H4 (cell line): Measurements from ENCODE around the gene VPS29. TPM values are rescaled to one million over a fixed set of nuclear protein-coding genes. Genes with fewer than 3 reads are reported as not detected.
A peak's percentile ranks its signal among the peaks of the same experiment; 100 is the strongest.

Experiments used
- DNase-seq: peaks from one replicate; pipeline ENCODE4 v3.0.0-alpha.2; 2015; ENCODE audit warnings: low spot score
- total RNA-seq: library from RNA; depleted of rRNA; stranded (reverse); fragments of >200 nt; shearing (Covaris generic); gene quantifications from 2 replicates; pipeline ENCODE4 v1.2.3, GENCODE V29; 2014; rRNA removed

The VPS29 gene
- 63.3 and 92.9 TPM in 2 replicates for total RNA-seq

- DNase-seq = peak; percentile 97
Measured at GRCh38 chr12:110501752-110502738, at the start of gene VPS29, which contains the start of gene RAD9B. TSS of gene VPS29 (minus strand) at chr12:110502111. CDS start at chr12:110502051, 60 bp downstream. TSS of gene RAD9B (plus strand) at chr12:110502331. CDS start at chr12:110502338, 7 bp downstream.

GRCh38 chr12:110550981-110551380 is 49.1 kb upstream of the VPS29 start:
- no peak for DNase-seq

- DNase-seq = no peak
Measured at GRCh38 chr12:110549716-110550115, 47.8 kb upstream of the VPS29 start.

GRCh38 chr12:110548678-110549077 is 46.8 kb upstream of the VPS29 start:
- no peak for DNase-seq

GRCh38 chr12:110547090-110547489 is 45.2 kb upstream of the VPS29 start:
- no peak for DNase-seq

GRCh38 chr12:110546339-110546738 is 44.4 kb upstream of the VPS29 start:
- peak; percentile 82 for DNase-seq

- no peak for DNase-seq
Measured at GRCh38 chr12:110545812-110546211, 43.9 kb upstream of the VPS29 start.

GRCh38 chr12:110545259-110545658 is 43.3 kb upstream of the VPS29 start:
- DNase-seq = peak; percentile 24

- no peak for DNase-seq
Measured at GRCh38 chr12:110543965-110544364, 42.1 kb upstream of the VPS29 start.

GRCh38 chr12:110543252-110543959 is 41.5 kb upstream of the VPS29 start:
- DNase-seq = peak; percentile 82

GRCh38 chr12:110540048-110540447 is 38.1 kb upstream of the VPS29 start:
- DNase-seq = no peak

GRCh38 chr12:110538869-110539622 is 37.1 kb upstream of the VPS29 start:
- DNase-seq = no peak

GRCh38 chr12:110537605-110538409 is 35.9 kb upstream of the VPS29 start:
- DNase-seq = no peak

GRCh38 chr12:110536834-110537604 is 35.1 kb upstream of the VPS29 start:
- no peak for DNase-seq

- no peak for DNase-seq
Measured at GRCh38 chr12:110534811-110535210, 32.9 kb upstream of the VPS29 start.

GRCh38 chr12:110533607-110534006 is 31.7 kb upstream of the VPS29 start:
- peak; percentile 53 for DNase-seq

- DNase-seq = no peak
Measured at GRCh38 chr12:110532644-110533043, 30.7 kb upstream of the VPS29 start.

- peak; percentile 82 for DNase-seq
Measured at GRCh38 chr12:110531741-110532333, 29.9 kb upstream of the VPS29 start.

- DNase-seq = no peak
Measured at GRCh38 chr12:110530511-110530910, 28.6 kb upstream of the VPS29 start.
